Measurements from ENCODE around the gene GBA2.

Gene GBA2

GRCh38 chr9:35708146-35708545 is 40.9 kb downstream of the GBA2 start:
- TF ChIP-seq GATA3 (IDR thresholded peaks at IDR 0.05; ENCODE audit: low read depth, low read length): no peak
- TF ChIP-seq GATA2 (IDR thresholded peaks at IDR 0.05; ENCODE audit: low read depth, low read length): no peak

- no peak for TF ChIP-seq GATA3 (IDR thresholded peaks at IDR 0.05; ENCODE audit: low read depth, low read length)
- no peak for TF ChIP-seq GATA2 (IDR thresholded peaks at IDR 0.05; ENCODE audit: low read depth, low read length)
Measured at GRCh38 chr9:35706951-35707350, 42.1 kb downstream of the GBA2 start.

- TF ChIP-seq GATA2 (IDR thresholded peaks at IDR 0.05; ENCODE audit: low read depth, low read length) (no peak), GATA3 (IDR thresholded peaks at IDR 0.05; ENCODE audit: low read depth, low read length) (no peak)
Measured at GRCh38 chr9:35705836-35706430, 43.1 kb downstream of the GBA2 start.

- TF ChIP-seq GATA2 (IDR thresholded peaks at IDR 0.05; ENCODE audit: low read depth, low read length) (no peak), GATA3 (IDR thresholded peaks at IDR 0.05; ENCODE audit: low read depth, low read length) (no peak)
Measured at GRCh38 chr9:35705372-35705771, 43.7 kb downstream of the GBA2 start.

- TF ChIP-seq GATA2 (IDR thresholded peaks at IDR 0.05; ENCODE audit: low read depth, low read length) (no peak), GATA3 (IDR thresholded peaks at IDR 0.05; ENCODE audit: low read depth, low read length) (no peak)
Measured at GRCh38 chr9:35703906-35704672, 44.9 kb downstream of the GBA2 start.

GRCh38 chr9:35702696-35703095 is 46.3 kb downstream of the GBA2 start:
- TF ChIP-seq GATA3 (IDR thresholded peaks at IDR 0.05; ENCODE audit: low read depth, low read length) (no peak), GATA2 (IDR thresholded peaks at IDR 0.05; ENCODE audit: low read depth, low read length) (no peak)

GRCh38 chr9:35700942-35701341 is 48.1 kb downstream of the GBA2 start:
- TF ChIP-seq GATA3 (IDR thresholded peaks at IDR 0.05; ENCODE audit: low read depth, low read length) (no peak), GATA2 (IDR thresholded peaks at IDR 0.05; ENCODE audit: low read depth, low read length) (no peak)

- TF ChIP-seq GATA3 (IDR thresholded peaks at IDR 0.05; ENCODE audit: low read depth, low read length): no peak
- no peak for TF ChIP-seq GATA2 (IDR thresholded peaks at IDR 0.05; ENCODE audit: low read depth, low read length)
Measured at GRCh38 chr9:35700031-35700430, 49.0 kb downstream of the GBA2 start.

- no peak for TF ChIP-seq GATA2 (IDR thresholded peaks at IDR 0.05; ENCODE audit: low read depth, low read length)
- TF ChIP-seq GATA3 (IDR thresholded peaks at IDR 0.05; ENCODE audit: low read depth, low read length): no peak
Measured at GRCh38 chr9:35698231-35698630, 50.8 kb downstream of the GBA2 start.

GRCh38 chr9:35697486-35697885 is 51.5 kb downstream of the GBA2 start:
- no peak for TF ChIP-seq GATA2 (IDR thresholded peaks at IDR 0.05; ENCODE audit: low read depth, low read length)
- TF ChIP-seq GATA3 (IDR thresholded peaks at IDR 0.05; ENCODE audit: low read depth, low read length): no peak

GRCh38 chr9:35696520-35697215 is 52.4 kb downstream of the GBA2 start:
- TF ChIP-seq GATA3 (IDR thresholded peaks at IDR 0.05; ENCODE audit: low read depth, low read length): no peak
- TF ChIP-seq GATA2 (IDR thresholded peaks at IDR 0.05; ENCODE audit: low read depth, low read length): no peak

GRCh38 chr9:35695943-35696401 is 53.1 kb downstream of the GBA2 start:
- TF ChIP-seq GATA3 (IDR thresholded peaks at IDR 0.05; ENCODE audit: low read depth, low read length) (no peak), GATA2 (IDR thresholded peaks at IDR 0.05; ENCODE audit: low read depth, low read length) (no peak)

GRCh38 chr9:35691757-35692301 is 57.2 kb downstream of the GBA2 start:
- TF ChIP-seq GATA3 (IDR thresholded peaks at IDR 0.05; ENCODE audit: low read depth, low read length) (no peak), GATA2 (IDR thresholded peaks at IDR 0.05; ENCODE audit: low read depth, low read length) (no peak)

GRCh38 chr9:35691334-35691650 is 57.7 kb downstream of the GBA2 start:
- no peak for TF ChIP-seq GATA2 (IDR thresholded peaks at IDR 0.05; ENCODE audit: low read depth, low read length)
- no peak for TF ChIP-seq GATA3 (IDR thresholded peaks at IDR 0.05; ENCODE audit: low read depth, low read length)

All from SH-SY5Y (cell line).